WTC11 (cell line): ENCODE data around the gene FLRT3. TPM values are rescaled to one million over a fixed set of nuclear protein-coding genes. Genes with fewer than 3 reads are reported as not detected.

Experiments used
- ATAC-seq: fragments of 200-7000 bp; cut with Tn5 transposase; 2 replicates; pipeline ENCODE4 v1.10.0; 2021; ENCODE audit warnings: mild to moderate bottlenecking, moderate library complexity
- CTCF ChIA-PET: fragments of 300-600 bp; sonication (Branson Sonifier 250); formaldehyde crosslinking; loops from one replicate; lab custom pipeline; 2021; ENCODE audit warnings: antibody characterized with exemption; lab: Charles Lee
- POLR2A ChIA-PET: fragments of 350-600 bp; sonication (Branson Sonifier 250); formaldehyde crosslinking; loops from one replicate; lab custom pipeline; 2021; ENCODE audit warnings: antibody characterized with exemption; lab: Charles Lee
- DNase-seq: peaks from one replicate; pipeline ENCODE4 v3.0.0; 2021; ENCODE audit warnings: low spot score
- H3K27ac Mint-ChIP-seq: 2 replicates; pipeline ENCODE4 v1.8.0; 2021; ENCODE audit warnings: mixed read lengths
- H3K27me3 Mint-ChIP-seq: 2 replicates; pipeline ENCODE4 v1.8.0; 2021; ENCODE audit warnings: low read depth, mild to moderate bottlenecking, moderate library complexity, mixed read lengths
- H3K36me3 Mint-ChIP-seq: 2 replicates; pipeline ENCODE4 v1.8.0; 2021; ENCODE audit warnings: mixed read lengths
- H3K4me1 Mint-ChIP-seq: 2 replicates; pipeline ENCODE4 v1.8.0; 2022; ENCODE audit warnings: mixed read lengths
- H3K4me3 Mint-ChIP-seq: 2 replicates; pipeline ENCODE4 v1.8.0; 2021; ENCODE audit warnings: mild to moderate bottlenecking, moderate library complexity, mixed read lengths
- H3K9me3 Mint-ChIP-seq: 2 replicates; pipeline ENCODE4 v1.8.0; 2021; ENCODE audit warnings: mixed read lengths
- AFF4 ChIP-seq: sonication (generic); formaldehyde crosslinking; IDR thresholded peaks from 2 replicates; pipeline ENCODE4 v1.8.1; 2023; ENCODE audit warnings: mild to moderate bottlenecking, missing genetic modification reagents, borderline replicate concordance
- ARID4B ChIP-seq: sonication (generic); formaldehyde crosslinking; IDR thresholded peaks from 2 replicates; pipeline ENCODE4 v1.8.0; 2023; ENCODE audit warnings: missing genetic modification reagents, mild to moderate bottlenecking, borderline replicate concordance
- E2F1 ChIP-seq: sonication (generic); formaldehyde crosslinking; IDR thresholded peaks from 2 replicates; pipeline ENCODE4 v1.8.0; 2022; ENCODE audit warnings: mild to moderate bottlenecking, missing genetic modification reagents
- ELF4 ChIP-seq: sonication (generic); formaldehyde crosslinking; IDR thresholded peaks from 2 replicates; pipeline ENCODE4 v1.8.1; 2022; ENCODE audit warnings: low read depth, mild to moderate bottlenecking, moderate library complexity, missing genetic modification reagents
- EMX1 ChIP-seq: fragments of 250-450 bp; sonication (Bioruptor Pico); IDR thresholded peaks from 2 replicates; pipeline ENCODE4 v1.8.0; 2021; ENCODE audit warnings: mild to moderate bottlenecking
- GTF2I ChIP-seq: fragments of 250-450 bp; sonication (Bioruptor Pico); conservative IDR thresholded peaks from 2 replicates; pipeline ENCODE4 v1.4.0; 2021; ENCODE audit warnings: mild to moderate bottlenecking
- HMGA2 ChIP-seq: fragments of 250-450 bp; sonication (Bioruptor Pico); IDR thresholded peaks from 2 replicates; pipeline ENCODE4 v1.4.0; 2021; ENCODE audit warnings: mild to moderate bottlenecking, moderate library complexity
- KAT7 ChIP-seq: sonication (generic); formaldehyde crosslinking; IDR thresholded peaks from 2 replicates; pipeline ENCODE4 v1.8.1; 2023; ENCODE audit warnings: missing genetic modification reagents, mild to moderate bottlenecking, borderline replicate concordance
- SMAD4 ChIP-seq: sonication (generic); formaldehyde crosslinking; IDR thresholded peaks from 2 replicates; pipeline ENCODE4 v1.8.0; 2022; ENCODE audit warnings: mild to moderate bottlenecking, missing genetic modification reagents
- ZMAT4 ChIP-seq: fragments of 250-450 bp; sonication (Bioruptor Pico); IDR thresholded peaks from 2 replicates; pipeline ENCODE4 v1.9.0; 2021; ENCODE audit warnings: mild to moderate bottlenecking
- ZNF138 ChIP-seq: sonication (generic); formaldehyde crosslinking; conservative IDR thresholded peaks from 2 replicates; pipeline ENCODE4 v1.8.1; 2022; ENCODE audit warnings: mild to moderate bottlenecking, moderate library complexity, missing genetic modification reagents
- ZNF219 ChIP-seq: sonication (generic); formaldehyde crosslinking; IDR thresholded peaks from 2 replicates; pipeline ENCODE4 v1.8.0; 2023; ENCODE audit warnings: missing genetic modification reagents, mild to moderate bottlenecking, borderline replicate concordance
- total RNA-seq: library from RNA; stranded (reverse); gene quantifications from 3 replicates; pipeline ENCODE4 v1.2.3, GENCODE V29; 2021

FLRT3 gene
- total RNA-seq, 1 experiment from 2014 or later: 0.79 TPM

- CTCF ChIA-PET: no interaction called here
These were observed 6.2 kb upstream of the FLRT3 start for GRCh38 chr20:14343491-14344065.

GRCh38 chr20:14342918-14343317, 5.5 kb upstream of the FLRT3 start:
- Mint-ChIP-seq H3K27ac (no peak overlapping the region), H3K36me3 (no peaks in the 10 kb centered on the region), H3K27me3 (no peaks in the 10 kb centered on the region), H3K4me3 (no peak overlapping the region), H3K9me3 (no peaks in the 10 kb centered on the region; the same call in 1 of the 2 replicates), H3K4me1 (peaks cover 12% of the 10 kb centered on the region)
- DNase-seq (no peak), ATAC-seq (peak; percentile 78)
- TF ChIP-seq ZNF219 (CRISPR knock-in tag) (no peak), AFF4 (CRISPR knock-in tag) (no peak), KAT7 (CRISPR knock-in tag) (no peak)
- ChIA-PET POLR2A (no interaction called here), CTCF (no interaction called here)

More at GRCh38 chr20:14343491-14344065, 6.2 kb upstream of the FLRT3 start:
- TF ChIP-seq ARID4B (CRISPR knock-in tag) (no peak), E2F1 (CRISPR knock-in tag) (no peak), HMGA2 (CRISPR knock-in tag) (no peak), EMX1 (CRISPR knock-in tag) (no peak), SMAD4 (CRISPR knock-in tag) (no peak), ZNF138 (CRISPR knock-in tag) (no peak)
- Mint-ChIP-seq H3K4me3 (no peak overlapping the region), H3K27me3 (no peaks in the 10 kb centered on the region), H3K27ac (no peak overlapping the region), H3K9me3 (no peaks in the 10 kb centered on the region; the same call in 1 of the 2 replicates), H3K36me3 (no peaks in the 10 kb centered on the region), H3K4me1 (peaks cover 12% of the 10 kb centered on the region)
- POLR2A ChIA-PET: no interaction called here
- ATAC-seq (no peak), DNase-seq (no peak)

- H3K36me3 Mint-ChIP-seq: no peaks in the 10 kb centered on the region
- H3K27me3 Mint-ChIP-seq: no peaks in the 10 kb centered on the region
- no peak for DNase-seq
- ChIA-PET POLR2A (no interaction called here), CTCF (no interaction called here)
- H3K9me3 Mint-ChIP-seq: no peaks in the 10 kb centered on the region; the same call in 1 of the 2 replicates
- no peak overlapping the region for H3K4me3 Mint-ChIP-seq
- peaks cover 18% of the 10 kb centered on the region for H3K4me1 Mint-ChIP-seq
- no peak for ATAC-seq
- H3K27ac Mint-ChIP-seq: no peak overlapping the region
- no peak for TF ChIP-seq ZNF138 (CRISPR knock-in tag)
- TF ChIP-seq ARID4B (CRISPR knock-in tag): no peak
- no peak for TF ChIP-seq GTF2I
- no peak for TF ChIP-seq ZMAT4 (CRISPR knock-in tag)
- no peak for TF ChIP-seq ELF4 (CRISPR knock-in tag)
These were observed 4.4 kb upstream of the FLRT3 start for GRCh38 chr20:14341801-14342200.
